Stimulated activated CD4-positive, alpha-beta T cell treated with anti-CD3 and anti-CD28 coated beads, Interleukin-15, amount 100 ng/mL, for 1 hour (primary cell): ENCODE results near the gene GRM3.

Experiments
- DNase-seq, 2 donors: peaks; one replicate each; pipeline ENCODE4 v3.0.0-alpha.2; 2020; ENCODE audit warnings: low read depth in 1 of 2, low spot score in 1 of 2

Gene GRM3

GRCh38 chr7:86785641-86786040, 141.9 kb downstream of the GRM3 start:
- no peak for DNase-seq

- DNase-seq, result no peak
Observed at GRCh38 chr7:86786376-86786775, 142.7 kb downstream of the GRM3 start.

- DNase-seq, result no peak
Observed at GRCh38 chr7:86788948-86789347, 145.2 kb downstream of the GRM3 start.

GRCh38 chr7:86790383-86790782, 146.7 kb downstream of the GRM3 start:
- DNase-seq, result no peak

- no peak for DNase-seq
Observed at GRCh38 chr7:86792260-86792659, 148.6 kb downstream of the GRM3 start.

- no peak for DNase-seq
Observed at GRCh38 chr7:86793136-86793535, 149.4 kb downstream of the GRM3 start.

- no peak for DNase-seq
Observed at GRCh38 chr7:86814661-86815379, 171.1 kb downstream of the GRM3 start.

GRCh38 chr7:86815556-86815955, 171.8 kb downstream of the GRM3 start:
- no peak for DNase-seq

- no peak for DNase-seq
Observed at GRCh38 chr7:86818903-86819302, 175.2 kb downstream of the GRM3 start.

GRCh38 chr7:86823769-86824168, 180.1 kb downstream of the GRM3 start:
- no peak for DNase-seq

GRCh38 chr7:86825264-86825663, 181.6 kb downstream of the GRM3 start:
- DNase-seq, result no peak

- no peak for DNase-seq
Observed at GRCh38 chr7:86826948-86827347, 183.2 kb downstream of the GRM3 start.

GRCh38 chr7:86833360-86833759, 189.7 kb downstream of the GRM3 start:
- no peak for DNase-seq

- no peak for DNase-seq
Observed at GRCh38 chr7:86837235-86837634, 193.5 kb downstream of the GRM3 start.

- no peak for DNase-seq
Observed at GRCh38 chr7:86844608-86845007, 200.9 kb downstream of the GRM3 start.

GRCh38 chr7:86846494-86847190, 202.9 kb downstream of the GRM3 start:
- no peak for DNase-seq

- no peak for DNase-seq
Observed at GRCh38 chr7:86848226-86848625, 204.5 kb downstream of the GRM3 start.

- no peak for DNase-seq
Observed at GRCh38 chr7:86851566-86851965, 207.9 kb downstream of the GRM3 start.

GRCh38 chr7:86863452-86863851, 219.7 kb downstream of the GRM3 start:
- DNase-seq, result no peak

GRCh38 chr7:86867163-86867762, 223.6 kb downstream of the GRM3 start:
- no peak for DNase-seq

- DNase-seq, result no peak
Observed at GRCh38 chr7:86876146-86876545, 232.4 kb downstream of the GRM3 start.

- no peak for DNase-seq
Observed at GRCh38 chr7:86884152-86884551, 240.4 kb downstream of the GRM3 start.
